HG02588 (cell line): Measurements from ENCODE around the gene ACVR1.
A peak's percentile ranks its signal among the peaks of the same experiment; 100 is the strongest.

Experiments
- ATAC-seq: cut with Tn5 transposase; IDR thresholded peaks from one replicate; pipeline ENCODE4 v1.9.1; 2021; ENCODE audit warnings: mild to moderate bottlenecking, moderate library complexity; ENCODE audit not compliant: unreplicated experiment

The ACVR1 gene

GRCh38 chr2:157876066-157876785, at the start of gene ACVR1:
ACVR1 (minus strand) TSS chr2:157876330; CDS start chr2:157799493, 76,837 bp downstream.
- peak; percentile 78 for ATAC-seq

- no peak for ATAC-seq
These were observed 48.9 kb upstream of the ACVR1 start for GRCh38 chr2:157925071-157925470.

DNA sequence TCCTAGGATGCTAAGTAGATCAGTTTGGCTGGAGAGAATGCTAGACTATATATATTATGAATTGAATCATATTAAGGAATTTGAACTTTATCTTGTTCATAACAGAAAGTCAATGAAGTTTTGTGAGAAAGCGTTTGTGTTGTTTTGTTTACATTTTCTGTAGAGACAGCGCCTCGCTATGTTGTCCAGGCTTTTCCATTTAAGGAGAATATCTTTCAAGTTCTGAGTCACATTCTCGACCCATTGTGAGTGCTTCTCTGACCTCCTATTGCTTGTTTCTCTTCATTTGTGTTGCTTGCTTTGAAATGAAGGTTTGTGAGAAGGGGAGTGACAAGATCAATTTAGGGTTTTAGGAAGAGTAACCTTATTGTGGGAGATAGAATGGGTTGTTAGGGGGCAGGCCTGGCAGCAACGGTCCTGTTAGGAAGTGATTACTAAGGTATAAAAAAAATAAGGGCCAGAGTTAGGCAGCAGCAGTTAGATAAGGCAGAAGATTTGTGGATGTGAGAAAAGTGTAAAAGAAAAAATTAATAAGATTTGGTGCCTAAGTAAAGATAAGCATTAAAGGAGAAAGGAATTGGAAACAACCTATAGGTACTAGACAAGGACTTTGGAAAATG, 47.6 kb upstream of the ACVR1 start:
- ATAC-seq = no peak

GRCh38 chr2:157922815-157923214, 46.7 kb upstream of the ACVR1 start:
- ATAC-seq = no peak

GRCh38 chr2:157922336-157922735, 46.2 kb upstream of the ACVR1 start:
- ATAC-seq = no peak

DNA sequence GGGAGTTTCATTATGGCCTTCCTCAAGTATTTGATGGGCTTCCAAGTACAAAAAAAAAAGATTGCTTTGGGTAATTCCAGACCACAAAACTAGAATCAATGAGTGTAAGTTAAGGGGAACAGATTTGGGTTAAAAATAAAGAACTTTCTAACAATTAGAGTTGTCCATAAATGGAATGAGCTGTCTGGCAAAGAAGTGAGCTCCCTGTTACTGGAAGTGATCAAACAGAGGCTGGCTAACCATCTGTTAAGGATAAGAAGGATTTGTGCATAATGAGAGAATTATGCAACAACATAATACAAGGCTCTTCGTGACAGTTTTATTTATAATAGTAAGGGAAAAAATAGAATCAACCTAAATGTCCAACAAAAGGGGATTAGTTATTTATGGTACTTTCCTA, 44.6 kb upstream of the ACVR1 start:
- ATAC-seq = no peak

- no peak for ATAC-seq
These were observed 43.1 kb upstream of the ACVR1 start for GRCh38 chr2:157919181-157919580.

GRCh38 chr2:157918319-157918718, 42.2 kb upstream of the ACVR1 start:
- ATAC-seq = no peak

DNA sequence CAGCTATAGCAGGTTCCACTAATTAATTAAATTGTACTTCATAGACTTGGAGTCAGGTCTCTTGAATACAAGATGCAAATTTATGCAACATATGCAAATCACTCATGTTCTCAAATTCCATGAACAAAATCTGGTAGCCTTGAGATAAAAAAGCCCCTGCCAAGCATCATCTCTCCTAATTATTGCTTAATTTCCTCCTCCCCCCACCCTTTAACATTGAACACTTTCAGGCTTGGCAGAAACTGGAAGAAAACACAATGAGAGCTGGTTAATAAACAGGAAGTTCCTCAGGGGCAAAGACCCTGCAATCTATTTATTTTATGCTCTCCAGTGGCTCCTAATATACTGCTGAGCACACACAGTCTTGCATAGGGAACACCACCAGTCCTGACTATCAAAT, 35.6 kb upstream of the ACVR1 start:
- ATAC-seq = no peak

- ATAC-seq = no peak
These were observed 35.1 kb upstream of the ACVR1 start for GRCh38 chr2:157911246-157911645.

- ATAC-seq = no peak
These were observed 29.0 kb upstream of the ACVR1 start for GRCh38 chr2:157905092-157905491.

- ATAC-seq = no peak
These were observed 27.5 kb upstream of the ACVR1 start for GRCh38 chr2:157903626-157904025.

GRCh38 chr2:157903151-157903550, 27.0 kb upstream of the ACVR1 start:
- no peak for ATAC-seq

GRCh38 chr2:157902692-157903091, 26.6 kb upstream of the ACVR1 start:
- no peak for ATAC-seq

- ATAC-seq = no peak
These were observed 25.2 kb upstream of the ACVR1 start for GRCh38 chr2:157901325-157901724.

GRCh38 chr2:157900684-157901083, 24.6 kb upstream of the ACVR1 start:
- no peak for ATAC-seq

- no peak for ATAC-seq
These were observed 24.1 kb upstream of the ACVR1 start for GRCh38 chr2:157900203-157900602.

- ATAC-seq = peak; percentile 89
These were observed 23.2 kb upstream of the ACVR1 start for GRCh38 chr2:157899125-157899839.

- no peak for ATAC-seq
These were observed 22.5 kb upstream of the ACVR1 start for GRCh38 chr2:157898591-157898996.

DNA sequence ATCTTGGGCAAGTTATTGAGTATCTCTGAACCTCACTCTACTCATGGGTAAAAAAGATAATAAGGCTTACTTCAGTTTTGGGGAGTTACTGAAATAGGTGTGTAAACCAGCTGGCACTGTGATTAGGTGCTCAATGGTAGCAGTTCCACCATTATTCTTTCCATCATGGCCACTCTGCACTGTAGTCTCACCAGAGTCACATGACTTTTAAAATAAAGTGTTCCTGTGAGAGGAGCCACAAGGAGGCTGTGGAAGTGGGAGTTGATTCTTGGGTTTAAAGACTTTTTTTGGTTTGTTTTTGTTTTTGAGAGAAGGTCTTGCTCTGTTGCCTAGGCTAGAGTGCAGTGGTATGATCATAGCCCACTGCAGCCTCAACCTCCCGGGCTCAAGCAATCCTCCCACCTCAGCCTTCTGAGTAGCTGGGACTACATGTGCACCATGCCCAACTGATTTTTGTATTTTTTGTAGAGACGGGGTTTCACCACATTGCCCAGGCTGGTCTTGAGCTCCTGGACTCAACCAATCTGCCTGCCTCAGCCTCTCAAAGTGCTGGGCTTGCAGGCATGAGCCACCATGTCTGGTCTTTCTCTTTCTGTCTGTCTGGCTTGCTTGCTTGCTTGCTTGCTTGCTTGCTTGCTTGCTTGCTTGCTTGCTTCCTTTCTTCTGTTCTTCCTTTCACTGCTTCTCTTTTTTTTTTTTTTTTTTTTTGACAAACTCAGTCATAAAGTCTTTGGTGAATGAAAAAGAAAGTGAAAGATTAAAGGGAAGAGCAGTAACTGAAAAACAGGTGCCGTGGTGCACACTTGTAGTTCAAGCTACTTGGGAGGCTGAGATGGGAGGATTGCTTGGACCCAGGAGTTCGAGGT, 21.2 kb upstream of the ACVR1 start:
- no peak for ATAC-seq

GRCh38 chr2:157895531-157895930, 19.4 kb upstream of the ACVR1 start:
- no peak for ATAC-seq
